Stimulated activated CD8-positive, alpha-beta memory T cell treated with anti-CD3 and anti-CD28 coated beads, Interleukin-7, amount 100 ng/mL, for 24 hours (primary cell): ENCODE data around the gene GPN2.

Source experiments
- DNase-seq: peaks from one replicate; pipeline ENCODE4 v3.0.0-alpha.2; 2020; ENCODE audit warnings: low read depth

GPN2 gene

DNA sequence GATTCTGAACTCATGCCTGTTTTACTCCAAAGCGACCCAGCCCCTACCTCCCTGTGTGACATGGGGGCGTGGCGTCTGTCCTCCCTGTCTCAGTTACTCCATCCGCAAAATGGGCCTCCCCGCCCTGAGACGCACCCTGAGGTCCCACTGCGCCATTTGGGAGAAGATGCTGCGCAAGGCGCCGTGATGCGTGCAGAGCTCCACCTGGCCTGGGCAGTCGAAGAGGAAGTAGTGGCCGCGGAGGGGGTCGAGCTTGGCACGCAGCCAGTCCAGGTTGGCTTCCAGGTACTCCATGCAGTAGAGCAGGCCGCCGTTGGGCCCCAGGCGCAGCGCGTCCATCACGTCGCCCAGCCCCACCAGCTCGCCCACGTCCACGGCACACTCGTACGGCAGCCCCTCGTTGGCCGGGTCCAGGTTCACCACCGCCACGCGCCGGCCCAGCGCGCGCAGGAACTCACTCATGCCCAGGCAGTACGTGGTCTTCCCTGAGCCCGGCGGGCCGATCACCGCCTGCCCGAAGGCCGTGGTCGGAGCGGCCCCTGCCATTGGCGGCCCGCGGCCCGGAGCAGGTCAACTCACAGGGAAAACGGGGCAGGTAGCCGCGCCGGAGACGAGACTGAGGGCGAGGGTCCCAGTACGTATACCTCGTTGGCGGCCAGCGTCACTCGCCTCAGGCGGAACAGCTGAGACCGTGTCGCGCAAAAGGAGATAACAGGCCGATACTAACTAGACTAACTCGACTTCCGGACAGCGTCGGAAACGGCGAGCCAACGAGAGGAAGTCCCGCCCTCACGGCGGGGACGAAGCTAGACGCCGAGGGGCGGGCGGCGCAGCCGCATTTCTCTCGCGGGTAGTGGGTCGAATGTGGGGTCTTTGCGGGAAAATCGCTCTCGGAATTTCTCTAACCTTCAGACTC, at the start of gene GPN2:
TSS of gene GPN2 (minus strand) at position 733 of the 916 bp plus-strand sequence. CDS start at position 546, 187 bp downstream.
- peak; percentile 60 for DNase-seq

DNA sequence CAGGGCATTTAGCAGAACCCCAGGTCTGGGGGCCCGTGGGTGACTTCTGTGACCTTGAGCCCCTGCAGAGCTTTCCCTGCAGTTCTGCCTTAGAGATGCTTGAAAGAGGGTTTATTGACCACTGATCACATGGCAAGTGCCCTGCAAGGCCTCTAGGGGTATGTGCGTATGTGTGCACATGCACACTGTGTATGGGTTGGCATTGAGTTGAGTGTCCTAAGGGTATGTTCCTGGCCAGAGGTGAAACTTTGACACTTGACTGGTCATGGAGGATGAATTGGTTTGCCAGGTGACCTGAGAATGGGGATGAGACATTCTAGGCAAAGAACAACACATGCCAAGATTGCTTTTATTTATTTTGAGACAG, 48.6 kb upstream of the GPN2 start:
- no peak for DNase-seq

DNA sequence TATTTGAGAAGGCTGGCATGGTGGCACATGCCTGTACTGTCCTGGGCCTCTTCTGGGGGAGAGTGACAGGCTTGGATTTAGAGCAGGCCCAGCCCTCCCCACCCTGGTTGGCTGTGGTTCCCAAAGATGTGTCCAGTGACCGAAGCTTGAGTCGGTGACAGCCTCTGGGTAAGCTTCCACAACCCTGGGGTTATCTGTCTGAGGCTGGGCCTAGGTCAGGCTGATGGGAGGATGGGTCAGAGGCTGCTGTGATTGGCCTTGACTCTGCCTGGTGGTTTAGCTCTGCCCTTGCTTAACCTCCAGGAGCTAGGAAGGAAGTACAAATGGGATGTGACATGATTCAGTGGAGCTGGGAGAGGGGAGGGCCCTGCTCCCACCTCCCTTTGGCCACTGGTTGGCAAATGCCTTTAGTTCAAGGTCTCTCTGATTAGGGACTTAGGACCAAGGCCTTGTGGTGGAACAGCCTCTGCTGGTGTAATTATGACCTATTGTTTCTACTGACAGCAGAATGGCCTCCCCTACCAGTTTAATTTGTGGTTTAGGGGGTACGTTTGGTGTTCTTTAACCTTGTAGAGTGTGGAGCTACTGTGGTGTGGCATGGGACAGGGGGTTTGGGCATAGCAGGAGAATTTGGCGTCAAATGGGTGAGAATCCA, 48.0 kb upstream of the GPN2 start:
- DNase-seq, result no peak

DNA sequence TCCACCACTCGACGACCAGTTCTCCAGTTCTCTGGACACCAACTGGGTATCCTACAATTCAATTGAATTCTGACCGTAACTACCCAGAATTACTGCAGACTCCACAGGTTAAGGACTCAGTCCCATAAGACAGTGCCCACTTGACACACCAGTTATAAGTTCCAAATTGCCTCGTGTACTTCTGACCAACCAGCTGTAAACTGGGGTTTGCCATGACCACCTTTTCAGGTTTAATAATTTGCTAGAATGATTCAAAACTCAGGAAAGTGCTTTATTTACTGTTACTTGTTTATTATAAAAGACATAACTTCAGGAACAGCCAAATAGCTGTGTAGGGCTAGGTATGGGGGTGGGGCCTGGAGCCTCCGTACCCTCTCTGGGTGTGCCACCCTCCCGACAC, 46.7 kb upstream of the GPN2 start:
- DNase-seq, result no peak

DNA sequence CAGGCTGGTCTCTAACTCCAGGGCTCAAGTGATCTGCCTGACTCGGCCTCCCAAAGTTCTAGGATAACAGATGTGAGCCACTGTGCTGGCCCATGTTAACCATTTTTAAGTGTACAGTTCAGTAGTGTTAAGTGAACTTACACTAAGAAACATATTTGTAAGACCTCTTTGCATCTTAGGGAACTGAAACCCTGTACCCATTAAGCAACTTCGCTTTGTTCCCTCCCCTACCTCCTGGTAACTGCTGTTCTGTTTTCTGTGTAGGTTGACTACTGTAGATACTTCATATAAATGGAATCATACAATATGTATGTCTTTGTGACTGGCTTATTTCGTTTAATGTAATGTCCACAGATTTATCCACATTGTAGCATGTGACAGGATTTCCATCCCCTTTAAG, 42.4 kb upstream of the GPN2 start:
- no peak for DNase-seq

DNA sequence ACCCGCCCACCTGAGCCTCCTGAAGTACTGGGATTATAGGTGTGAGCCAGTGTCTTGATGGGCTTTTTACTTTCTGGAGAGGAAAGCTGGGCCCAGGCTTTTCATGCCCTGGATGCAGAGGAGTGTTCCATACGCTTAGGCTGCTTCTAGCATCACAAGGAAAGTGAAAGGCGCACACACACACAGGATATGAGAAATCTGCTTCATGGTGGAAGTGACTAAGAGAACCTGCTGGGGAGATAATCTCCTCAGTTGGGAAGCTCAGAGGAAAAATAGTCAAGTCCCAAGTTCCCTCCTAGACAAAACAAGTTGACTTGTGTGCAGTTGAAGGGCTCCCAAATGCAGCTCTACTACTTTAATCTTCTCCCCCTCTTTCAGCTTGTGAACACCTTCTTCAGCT, 33.6 kb upstream of the GPN2 start:
- no peak for DNase-seq

DNA sequence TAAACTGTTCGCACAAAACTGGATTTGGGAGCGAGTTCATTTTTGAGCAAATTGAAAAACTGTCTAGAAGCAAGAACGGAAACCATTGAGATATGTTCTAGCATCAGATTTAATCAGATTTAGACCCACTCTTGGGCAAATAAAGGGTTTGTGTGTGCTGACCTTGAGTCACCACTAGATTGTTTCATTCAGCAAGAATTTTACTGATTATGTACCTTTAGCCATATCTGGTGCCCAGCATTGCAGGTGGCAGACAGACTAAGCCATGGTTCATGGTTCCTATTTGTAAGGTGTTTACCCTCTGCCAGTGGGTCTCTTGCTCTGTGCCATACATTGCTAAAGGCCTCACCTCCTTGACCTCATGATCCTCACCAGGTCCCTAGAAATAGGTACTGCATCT, 32.8 kb upstream of the GPN2 start:
- DNase-seq, result no peak

DNA sequence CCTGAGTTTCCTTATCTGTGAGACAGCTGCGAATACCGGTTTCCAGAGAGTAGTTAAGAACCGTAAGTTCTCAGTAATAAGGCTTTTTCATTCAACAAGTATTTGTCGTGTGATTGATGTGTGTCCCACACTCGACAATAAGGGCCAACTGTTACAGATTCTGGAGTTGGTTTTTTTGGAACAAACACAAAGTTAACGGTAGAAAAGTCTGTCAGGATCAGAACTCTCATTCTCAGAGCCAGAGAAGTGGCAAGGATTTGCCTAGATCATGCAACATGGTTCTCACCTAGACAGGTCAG, 32.3 kb upstream of the GPN2 start:
- DNase-seq, result no peak

DNA sequence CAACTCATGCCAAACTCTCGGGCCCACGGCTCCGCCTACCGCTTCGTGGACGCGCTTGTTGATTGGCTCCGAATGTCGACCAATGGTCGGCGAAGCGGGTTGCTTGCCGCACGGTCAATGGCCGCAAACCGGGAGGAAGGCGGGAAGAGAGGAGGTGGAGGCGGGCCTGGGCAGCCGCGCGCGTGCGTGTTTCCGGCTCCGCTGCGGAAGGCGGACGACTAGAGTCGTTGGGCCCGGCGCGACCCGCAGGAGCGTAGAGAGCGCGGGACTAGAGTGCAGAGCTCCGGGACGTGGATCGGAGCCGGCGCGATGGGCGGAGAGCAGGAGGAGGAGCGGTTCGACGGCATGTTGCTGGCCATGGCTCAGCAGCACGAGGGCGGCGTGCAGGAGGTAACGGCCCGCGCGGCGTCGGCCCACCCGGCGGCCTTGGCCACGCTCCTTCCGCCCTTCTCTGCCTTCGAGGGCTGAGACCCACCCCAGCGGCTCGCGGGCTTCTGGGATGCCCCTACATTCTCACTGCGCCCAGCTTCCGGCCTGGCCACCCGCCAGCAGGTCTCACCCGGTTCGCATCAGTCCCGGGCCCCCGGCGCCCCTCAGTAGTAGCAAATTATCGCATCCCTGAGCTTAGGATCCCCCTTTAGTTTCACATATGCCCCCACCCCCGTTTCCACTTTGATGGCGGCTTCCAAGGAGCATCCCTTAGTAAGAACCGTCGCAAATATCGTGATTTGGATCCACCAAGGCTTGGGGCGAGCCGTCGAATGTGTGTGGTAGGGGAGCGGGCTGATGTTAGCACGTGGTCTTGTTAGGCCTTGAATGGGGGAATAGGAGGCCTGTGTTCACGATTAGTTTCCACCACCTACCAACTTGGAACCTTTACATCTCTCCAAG, 31.7 kb upstream of the GPN2 start, which contains the start of gene NUDC:
TSS of gene NUDC (plus strand) at position 204 of the 891 bp plus-strand sequence. CDS start at position 310, 106 bp downstream.
- DNase-seq, result peak; percentile 89

DNA sequence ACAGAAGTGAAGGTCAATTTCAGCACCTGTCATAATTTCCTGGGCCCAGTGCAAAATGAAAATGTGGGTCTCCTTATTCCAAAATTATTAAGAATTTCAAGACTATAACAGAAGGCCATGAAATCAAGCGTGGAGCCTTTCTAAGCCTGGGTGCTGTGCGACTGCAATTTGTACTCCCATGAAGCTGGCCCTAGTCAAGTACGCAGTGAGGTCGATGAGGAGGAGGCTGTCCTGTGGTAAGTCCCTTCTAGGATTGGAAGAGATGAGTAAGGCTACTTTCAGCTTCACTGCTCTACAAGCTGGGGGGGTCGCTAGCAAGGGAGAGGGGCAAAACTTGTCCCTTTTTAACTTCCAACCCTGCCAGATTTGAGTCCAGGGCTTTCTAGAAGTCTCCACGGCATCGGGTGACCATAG, 31.1 kb upstream of the GPN2 start:
- no peak for DNase-seq

DNA sequence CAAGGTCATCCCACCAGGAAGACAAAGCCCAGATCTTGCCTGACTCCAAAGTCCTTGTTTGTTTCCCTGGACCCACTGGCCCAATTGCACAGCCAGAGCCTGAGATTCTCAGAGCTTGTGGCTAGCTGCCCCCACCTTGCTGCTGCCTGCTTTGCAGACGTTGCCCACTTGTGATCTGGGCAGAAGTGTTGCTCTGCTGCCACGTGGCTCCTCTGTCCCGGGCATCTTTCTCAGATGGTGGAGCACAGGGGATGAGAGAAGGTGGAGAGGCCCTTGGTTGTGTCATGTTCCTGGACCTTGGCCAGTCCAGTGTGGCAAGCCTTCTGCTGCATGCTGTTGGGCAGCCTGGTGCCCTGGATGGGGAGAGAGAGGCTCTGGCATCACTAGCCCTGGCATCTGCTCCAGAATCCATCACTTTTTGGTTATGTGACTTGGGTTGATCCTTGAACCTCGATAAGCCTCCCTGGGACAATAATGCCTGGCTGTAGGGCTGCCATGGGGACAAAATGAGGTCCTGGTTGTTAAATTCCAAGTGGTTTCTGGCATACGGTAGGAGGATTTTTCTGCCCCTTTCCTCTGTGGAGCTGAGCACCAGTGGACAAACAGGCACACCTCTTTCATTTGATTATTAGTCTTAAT, 25.2 kb upstream of the GPN2 start:
- no peak for DNase-seq

DNA sequence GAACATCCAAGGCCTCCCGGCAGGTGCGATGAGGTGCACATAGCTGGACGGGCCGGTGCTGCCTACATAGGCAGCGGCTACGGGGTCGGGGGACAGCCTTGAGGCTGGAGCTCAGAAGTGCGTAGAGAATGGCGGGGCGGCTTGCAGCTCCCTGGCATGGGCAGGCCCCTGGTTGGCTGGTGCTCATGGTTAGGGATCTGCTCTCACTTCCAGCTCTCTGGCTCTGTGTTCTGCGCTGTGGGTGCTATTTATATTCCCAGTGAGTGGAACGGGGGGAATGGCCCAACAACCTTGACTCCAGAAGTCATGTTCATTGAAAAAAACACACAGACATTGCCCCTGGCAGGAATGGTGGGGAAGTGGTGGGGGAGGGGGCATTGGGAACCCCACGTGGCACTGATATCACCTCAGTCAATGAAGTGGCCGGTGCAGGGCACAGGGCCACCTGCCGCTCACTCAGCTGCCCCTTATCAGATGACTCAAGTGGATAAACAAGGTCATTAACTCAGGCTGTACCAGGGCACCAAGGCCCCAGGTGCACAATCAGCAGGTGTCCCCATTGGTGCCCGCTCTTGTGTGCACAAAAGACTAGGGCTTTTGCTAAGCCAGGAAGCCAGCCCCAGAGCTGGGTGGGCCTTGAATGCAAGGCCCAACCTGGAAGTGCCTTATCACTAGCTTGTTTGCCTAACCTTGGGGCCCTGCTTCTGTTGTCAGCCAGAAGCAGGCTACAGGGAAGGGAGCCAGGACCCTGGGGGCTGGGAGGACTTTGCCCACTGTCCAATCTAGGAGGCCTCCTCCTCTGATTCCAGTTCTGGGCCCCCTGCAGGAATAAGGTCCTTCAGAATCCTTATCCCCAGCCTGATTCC, 23.9 kb upstream of the GPN2 start, which contains the start of gene NR0B2:
TSS of gene NR0B2 (minus strand) at position 222 of the 866 bp plus-strand sequence. CDS start at position 187, 35 bp downstream.
- no peak for DNase-seq

DNA sequence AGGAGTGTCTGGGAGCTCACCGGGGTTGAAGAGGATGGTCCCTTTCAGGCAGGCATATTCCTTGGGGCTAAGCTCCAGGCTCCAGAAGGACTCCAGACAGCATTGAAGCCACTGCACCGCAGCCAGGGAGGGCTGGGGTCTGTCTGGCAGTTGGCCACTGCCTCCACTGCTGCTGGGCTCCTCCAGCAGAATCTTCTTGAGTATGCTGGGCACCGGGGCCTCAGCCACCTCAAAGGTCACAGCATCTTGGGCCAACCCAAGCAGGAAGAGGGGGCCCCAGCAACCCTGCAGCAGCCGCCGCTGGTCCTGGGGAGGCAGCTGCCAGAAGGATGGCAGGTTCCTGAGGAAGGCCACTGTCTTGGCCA, 23.3 kb upstream of the GPN2 start:
- DNase-seq, result no peak

DNA sequence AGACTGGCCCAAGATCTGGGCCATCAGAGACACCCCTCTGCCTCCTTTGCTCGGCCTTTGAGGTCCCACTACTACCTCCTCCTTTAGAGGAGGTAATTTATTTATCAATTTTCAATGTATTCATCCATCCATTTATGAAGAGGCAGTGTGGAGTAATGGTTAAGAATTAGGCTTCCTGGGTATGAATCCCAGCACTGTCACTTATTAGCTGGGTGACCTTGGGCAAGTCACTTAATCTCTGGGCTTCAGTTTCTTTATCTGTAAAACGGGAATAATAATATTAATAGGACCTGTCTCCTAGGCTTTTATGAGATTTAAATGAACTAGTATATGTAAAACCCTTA, 22.0 kb upstream of the GPN2 start:
- DNase-seq, result no peak

DNA sequence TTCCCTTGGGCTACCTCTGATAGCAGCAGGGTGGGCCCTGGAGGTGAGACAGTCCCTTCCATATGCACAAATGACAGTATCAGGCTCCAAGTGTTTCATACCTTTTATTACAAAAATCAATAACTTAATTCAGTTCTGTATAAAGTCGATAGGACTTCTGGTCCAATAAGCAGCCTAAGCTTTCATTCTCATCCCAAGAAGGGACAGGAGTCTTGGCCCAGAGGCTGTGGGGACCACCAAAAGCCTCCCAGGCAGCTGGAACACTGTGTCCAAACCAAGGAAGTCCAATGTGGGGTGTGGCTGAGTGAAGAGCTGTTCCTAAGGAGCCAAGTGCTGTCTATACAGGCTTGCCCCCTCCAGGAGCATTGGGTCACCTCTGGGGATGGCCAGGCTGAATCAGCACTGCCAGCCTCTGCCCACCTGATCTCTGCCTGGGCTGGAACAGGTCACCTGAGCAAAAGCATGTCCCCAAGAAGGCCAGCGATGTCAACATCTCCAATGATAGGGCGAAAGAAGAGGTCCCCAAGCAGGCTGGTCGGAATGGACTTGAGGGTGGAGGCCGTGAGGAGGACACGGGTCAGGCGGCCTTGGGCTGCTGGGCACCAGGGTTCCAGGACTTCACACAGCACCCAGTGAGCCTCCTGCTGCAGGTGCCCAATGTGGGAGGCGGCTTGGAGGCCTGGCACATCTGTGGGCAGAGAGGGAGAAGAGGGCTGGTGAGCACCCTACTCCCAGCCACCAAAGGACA, 21.5 kb upstream of the GPN2 start:
- DNase-seq, result no peak

DNA sequence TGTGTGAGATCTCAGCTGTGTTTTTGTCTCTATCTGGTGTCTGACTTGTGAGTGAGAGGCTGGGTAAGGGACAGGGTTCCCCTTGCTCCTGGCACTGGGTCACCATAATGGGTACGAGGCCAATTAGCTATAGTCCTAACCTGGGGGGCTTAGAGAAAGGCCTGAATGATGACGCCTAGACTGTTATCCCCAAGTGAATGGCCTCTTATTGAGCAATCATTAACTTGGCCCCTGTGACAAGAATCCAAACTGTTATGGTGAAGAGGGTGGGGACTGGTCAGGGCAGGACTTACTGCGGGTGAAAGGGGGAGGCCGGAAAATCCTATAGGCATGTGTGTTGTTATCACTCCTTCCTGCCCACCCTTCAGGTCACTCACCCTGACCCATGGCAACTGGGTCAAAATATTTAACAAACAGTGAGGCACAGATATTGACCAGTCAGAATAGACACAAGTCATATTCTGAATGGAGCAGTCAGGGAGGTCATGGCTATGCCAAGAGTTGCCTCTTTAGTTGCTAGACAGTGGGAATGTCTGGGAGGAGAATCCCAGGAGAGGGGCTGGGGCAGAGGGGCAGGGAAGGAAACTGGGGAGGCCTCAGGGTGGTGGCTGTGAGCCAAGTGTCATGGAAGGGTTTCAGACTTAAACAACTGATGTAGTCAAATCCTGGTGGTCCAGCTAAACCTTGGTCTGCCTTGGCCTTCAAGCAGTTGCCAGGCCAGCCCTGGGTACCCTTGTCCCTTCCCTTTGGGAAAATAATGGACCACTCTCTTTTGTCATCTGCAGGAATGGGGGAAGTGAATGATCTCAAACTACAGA, 20.5 kb upstream of the GPN2 start:
- DNase-seq, result no peak

DNA sequence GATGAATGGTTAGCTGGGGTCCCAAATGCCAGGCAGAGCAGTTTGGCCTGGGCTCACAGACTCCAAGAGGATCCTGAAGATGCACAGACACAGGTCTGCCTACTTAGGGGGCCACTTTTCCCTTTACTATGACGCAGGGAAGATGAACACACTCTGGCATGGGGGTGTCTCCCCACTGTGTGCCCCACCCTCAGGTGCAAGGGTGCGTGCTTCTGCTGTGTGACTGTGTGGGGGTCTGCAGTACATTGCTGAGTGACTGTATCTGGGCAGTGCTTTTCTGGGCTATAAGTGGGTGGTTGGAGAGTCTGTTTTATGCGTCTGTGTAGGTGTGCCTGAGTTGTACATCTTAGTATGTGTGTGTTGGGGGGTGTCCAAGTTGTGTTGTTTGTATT, 19.9 kb upstream of the GPN2 start:
- no peak for DNase-seq

DNA sequence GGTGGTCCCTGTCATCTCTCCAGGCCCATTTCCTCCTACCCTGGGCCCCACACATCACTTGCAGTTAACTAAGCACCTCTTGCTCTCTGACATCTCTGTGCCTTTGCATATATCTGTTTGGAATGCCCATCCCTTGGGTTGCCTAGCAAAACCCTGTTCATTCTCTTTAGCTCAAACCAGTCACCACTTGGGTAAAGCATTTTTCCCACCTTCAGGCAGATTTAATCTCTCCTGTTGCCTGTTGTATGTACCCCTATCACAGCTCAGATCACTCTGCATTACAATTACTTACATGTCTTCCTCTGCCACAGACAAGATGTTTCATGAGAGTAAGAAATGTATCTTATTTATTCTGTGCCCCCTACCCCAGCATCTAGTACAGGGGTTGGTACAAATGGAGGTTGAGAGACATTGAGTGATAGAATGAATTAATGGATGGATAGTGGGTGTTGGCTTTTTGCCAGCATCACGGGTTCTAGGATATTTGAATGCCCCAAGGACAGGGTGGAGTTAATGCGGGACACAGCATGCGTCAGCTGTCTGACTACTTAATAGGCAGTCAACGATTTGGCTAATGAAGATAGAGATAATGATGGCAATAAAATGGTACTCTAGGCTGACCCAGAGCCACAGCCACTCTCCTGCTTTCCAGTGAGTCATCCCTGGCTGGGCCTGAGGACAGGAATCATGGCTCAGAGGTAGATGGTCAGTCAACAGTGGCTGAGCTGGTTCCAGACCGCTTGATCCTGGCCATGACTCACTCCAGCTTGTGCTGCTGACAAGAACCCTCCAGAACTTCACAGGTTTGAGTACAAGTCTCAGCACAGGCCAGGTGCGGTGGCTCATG, 17.2 kb upstream of the GPN2 start:
- DNase-seq, result no peak
